ENCODE data around the gene METTL24.

GRCh38 chr6:110284855-110285254 lies 73.3 kb downstream of the METTL24 start:
- TF ChIP-seq, protein P1, sequence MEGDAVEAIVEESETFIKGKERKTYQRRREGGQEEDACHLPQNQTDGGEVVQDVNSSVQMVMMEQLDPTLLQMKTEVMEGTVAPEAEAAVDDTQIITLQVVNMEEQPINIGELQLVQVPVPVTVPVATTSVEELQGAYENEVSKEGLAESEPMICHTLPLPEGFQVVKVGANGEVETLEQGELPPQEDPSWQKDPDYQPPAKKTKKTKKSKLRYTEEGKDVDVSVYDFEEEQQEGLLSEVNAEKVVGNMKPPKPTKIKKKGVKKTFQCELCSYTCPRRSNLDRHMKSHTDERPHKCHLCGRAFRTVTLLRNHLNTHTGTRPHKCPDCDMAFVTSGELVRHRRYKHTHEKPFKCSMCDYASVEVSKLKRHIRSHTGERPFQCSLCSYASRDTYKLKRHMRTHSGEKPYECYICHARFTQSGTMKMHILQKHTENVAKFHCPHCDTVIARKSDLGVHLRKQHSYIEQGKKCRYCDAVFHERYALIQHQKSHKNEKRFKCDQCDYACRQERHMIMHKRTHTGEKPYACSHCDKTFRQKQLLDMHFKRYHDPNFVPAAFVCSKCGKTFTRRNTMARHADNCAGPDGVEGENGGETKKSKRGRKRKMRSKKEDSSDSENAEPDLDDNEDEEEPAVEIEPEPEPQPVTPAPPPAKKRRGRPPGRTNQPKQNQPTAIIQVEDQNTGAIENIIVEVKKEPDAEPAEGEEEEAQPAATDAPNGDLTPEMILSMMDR (IDR thresholded peaks at IDR 0.05): no peak
- TF ChIP-seq ZFX (IDR thresholded peaks at IDR 0.05; ENCODE audit: borderline replicate concordance): no peak
